Measurements from ENCODE around the gene AKAP11.

Gene AKAP11

GRCh38 chr13:42277618-42278276, 5.8 kb downstream of the AKAP11 start:
- H3K4me1 Mint-ChIP-seq, result peaks cover 58% of the 10 kb centered on the region
- no peaks in the 10 kb centered on the region for H3K9me3 Mint-ChIP-seq
- DNase-seq (ENCODE audit: low spot score in 2 of 2), result no peak
- H3K27me3 Mint-ChIP-seq, result no peaks in the 10 kb centered on the region
- H3K4me3 Mint-ChIP-seq, result peak overlapping the region; percentile 37
- H3K27ac Mint-ChIP-seq (ENCODE audit: low read depth), result peak overlapping the region; percentile 49
- no peak for ATAC-seq (replicated peaks; ENCODE audit: extremely low read depth, poor library complexity, severe bottlenecking)
- H3K36me3 Mint-ChIP-seq (ENCODE audit: insufficient read depth), result peaks cover 10% of the 10 kb centered on the region

- no peak overlapping the region for H3K27ac Mint-ChIP-seq (ENCODE audit: low read depth)
- DNase-seq (ENCODE audit: low spot score in 2 of 2), result no peak
- H3K9me3 Mint-ChIP-seq, result no peaks in the 10 kb centered on the region
- peaks cover 55% of the 10 kb centered on the region for H3K4me1 Mint-ChIP-seq
- H3K4me3 Mint-ChIP-seq, result no peak overlapping the region
- peaks cover 7% of the 10 kb centered on the region for H3K36me3 Mint-ChIP-seq (ENCODE audit: insufficient read depth)
- no peaks in the 10 kb centered on the region for H3K27me3 Mint-ChIP-seq
- ATAC-seq (replicated peaks; ENCODE audit: extremely low read depth, poor library complexity, severe bottlenecking), result no peak
These were observed 7.1 kb downstream of the AKAP11 start for GRCh38 chr13:42279080-42279479.

GRCh38 chr13:42279986-42280385, 8.0 kb downstream of the AKAP11 start:
- Mint-ChIP-seq H3K36me3 (ENCODE audit: insufficient read depth) (peaks cover 7% of the 10 kb centered on the region), H3K27me3 (no peaks in the 10 kb centered on the region), H3K4me1 (peaks cover 49% of the 10 kb centered on the region), H3K9me3 (no peaks in the 10 kb centered on the region), H3K27ac (ENCODE audit: low read depth) (no peak overlapping the region), H3K4me3 (no peak overlapping the region)
- ATAC-seq (replicated peaks; ENCODE audit: extremely low read depth, poor library complexity, severe bottlenecking) (no peak), DNase-seq (ENCODE audit: low spot score in 2 of 2) (no peak)

- H3K27me3 Mint-ChIP-seq, result no peaks in the 10 kb centered on the region
- H3K4me1 Mint-ChIP-seq, result peaks cover 49% of the 10 kb centered on the region
- H3K9me3 Mint-ChIP-seq, result no peaks in the 10 kb centered on the region
- no peak overlapping the region for H3K27ac Mint-ChIP-seq (ENCODE audit: low read depth)
- H3K4me3 Mint-ChIP-seq, result no peak overlapping the region
- peaks cover 8% of the 10 kb centered on the region for H3K36me3 Mint-ChIP-seq (ENCODE audit: insufficient read depth)
- no peak for DNase-seq (ENCODE audit: low spot score in 2 of 2)
- no peak for ATAC-seq (replicated peaks; ENCODE audit: extremely low read depth, poor library complexity, severe bottlenecking)
These were observed 8.6 kb downstream of the AKAP11 start for GRCh38 chr13:42280537-42280936.

- peaks cover 26% of the 10 kb centered on the region for H3K36me3 Mint-ChIP-seq (ENCODE audit: insufficient read depth)
These were observed 11.6 kb downstream of the AKAP11 start for GRCh38 chr13:42283574-42283973.

GRCh38 chr13:42284068-42284467, 12.1 kb downstream of the AKAP11 start:
- Mint-ChIP-seq H3K9me3 (no peaks in the 10 kb centered on the region), H3K36me3 (ENCODE audit: insufficient read depth) (peaks cover 29% of the 10 kb centered on the region), H3K4me3 (no peak overlapping the region)

More at GRCh38 chr13:42283574-42283973, 11.6 kb downstream of the AKAP11 start:
- Mint-ChIP-seq H3K4me1 (peaks cover 39% of the 10 kb centered on the region), H3K4me3 (no peak overlapping the region), H3K27ac (ENCODE audit: low read depth) (no peak overlapping the region), H3K27me3 (no peaks in the 10 kb centered on the region), H3K9me3 (no peaks in the 10 kb centered on the region)
- ATAC-seq (replicated peaks; ENCODE audit: extremely low read depth, poor library complexity, severe bottlenecking) (no peak), DNase-seq (ENCODE audit: low spot score in 2 of 2) (no peak)

GRCh38 chr13:42298392-42298791, 26.4 kb downstream of the AKAP11 start:
- peak overlapping the region; percentile 54 for H3K27ac Mint-ChIP-seq (ENCODE audit: low read depth)
- H3K9me3 Mint-ChIP-seq, result no peaks in the 10 kb centered on the region
- H3K4me3 Mint-ChIP-seq, result no peak overlapping the region

More at GRCh38 chr13:42284068-42284467, 12.1 kb downstream of the AKAP11 start:
- no peak for ATAC-seq (replicated peaks; ENCODE audit: extremely low read depth, poor library complexity, severe bottlenecking)
- peaks cover 44% of the 10 kb centered on the region for H3K4me1 Mint-ChIP-seq
- H3K27me3 Mint-ChIP-seq, result no peaks in the 10 kb centered on the region
- no peak for DNase-seq (ENCODE audit: low spot score in 2 of 2)
- H3K27ac Mint-ChIP-seq (ENCODE audit: low read depth), result no peak overlapping the region

GRCh38 chr13:42305503-42305902, 33.6 kb downstream of the AKAP11 start:
- ATAC-seq (replicated peaks; ENCODE audit: extremely low read depth, poor library complexity, severe bottlenecking) (no peak), DNase-seq (ENCODE audit: low spot score in 2 of 2) (no peak)
- H3K36me3 Mint-ChIP-seq (ENCODE audit: insufficient read depth), result peaks cover 42% of the 10 kb centered on the region
- no peak overlapping the region for H3K4me3 Mint-ChIP-seq
- no peaks in the 10 kb centered on the region for H3K9me3 Mint-ChIP-seq
- no peaks in the 10 kb centered on the region for H3K27me3 Mint-ChIP-seq
- H3K27ac Mint-ChIP-seq (ENCODE audit: low read depth), result no peak overlapping the region
- H3K4me1 Mint-ChIP-seq, result peaks cover 27% of the 10 kb centered on the region

More at GRCh38 chr13:42298392-42298791, 26.4 kb downstream of the AKAP11 start:
- no peaks in the 10 kb centered on the region for H3K27me3 Mint-ChIP-seq
- H3K36me3 Mint-ChIP-seq (ENCODE audit: insufficient read depth), result peaks cover 56% of the 10 kb centered on the region
- ATAC-seq (replicated peaks; ENCODE audit: extremely low read depth, poor library complexity, severe bottlenecking), result no peak
- peaks cover 9% of the 10 kb centered on the region for H3K4me1 Mint-ChIP-seq
- DNase-seq (ENCODE audit: low spot score in 2 of 2), result no peak

- Mint-ChIP-seq H3K27me3 (no peaks in the 10 kb centered on the region), H3K4me1 (peaks cover 35% of the 10 kb centered on the region), H3K36me3 (ENCODE audit: insufficient read depth) (peaks cover 35% of the 10 kb centered on the region), H3K4me3 (no peak overlapping the region), H3K27ac (ENCODE audit: low read depth) (no peak overlapping the region), H3K9me3 (no peaks in the 10 kb centered on the region)
- ATAC-seq (replicated peaks; ENCODE audit: extremely low read depth, poor library complexity, severe bottlenecking), result no peak
- no peak for DNase-seq (ENCODE audit: low spot score in 2 of 2)
These were observed 35.5 kb downstream of the AKAP11 start for GRCh38 chr13:42307461-42307860.

GRCh38 chr13:42312817-42313431, 41.0 kb downstream of the AKAP11 start:
- peaks cover 24% of the 10 kb centered on the region for H3K4me1 Mint-ChIP-seq
- ATAC-seq (replicated peaks; ENCODE audit: extremely low read depth, poor library complexity, severe bottlenecking) (no peak), DNase-seq (ENCODE audit: low spot score in 2 of 2) (no peak)
- H3K4me3 Mint-ChIP-seq, result no peak overlapping the region
- H3K27me3 Mint-ChIP-seq, result no peaks in the 10 kb centered on the region
- no peaks in the 10 kb centered on the region for H3K9me3 Mint-ChIP-seq
- peaks cover 34% of the 10 kb centered on the region for H3K36me3 Mint-ChIP-seq (ENCODE audit: insufficient read depth)
- H3K27ac Mint-ChIP-seq (ENCODE audit: low read depth), result peak overlapping the region; percentile 19

GRCh38 chr13:42318570-42318969, 46.6 kb downstream of the AKAP11 start:
- Mint-ChIP-seq H3K27ac (ENCODE audit: low read depth) (no peak overlapping the region), H3K36me3 (ENCODE audit: insufficient read depth) (peaks cover 23% of the 10 kb centered on the region), H3K27me3 (no peaks in the 10 kb centered on the region), H3K9me3 (no peaks in the 10 kb centered on the region), H3K4me3 (no peak overlapping the region), H3K4me1 (peaks cover 20% of the 10 kb centered on the region)
- ATAC-seq (replicated peaks; ENCODE audit: extremely low read depth, poor library complexity, severe bottlenecking), result no peak
- DNase-seq (ENCODE audit: low spot score in 2 of 2), result no peak

GRCh38 chr13:42320375-42320787, 48.4 kb downstream of the AKAP11 start:
- Mint-ChIP-seq H3K36me3 (ENCODE audit: insufficient read depth) (peaks cover 14% of the 10 kb centered on the region), H3K9me3 (no peaks in the 10 kb centered on the region), H3K27ac (ENCODE audit: low read depth) (peak overlapping the region; percentile 82), H3K4me1 (peaks cover 20% of the 10 kb centered on the region), H3K4me3 (peak overlapping the region; percentile 47), H3K27me3 (no peaks in the 10 kb centered on the region)
- no peak for ATAC-seq (replicated peaks; ENCODE audit: extremely low read depth, poor library complexity, severe bottlenecking)
- no peak for DNase-seq (ENCODE audit: low spot score in 2 of 2)

GRCh38 chr13:42322806-42323205, 50.9 kb downstream of the AKAP11 start:
- no peak for ATAC-seq (replicated peaks; ENCODE audit: extremely low read depth, poor library complexity, severe bottlenecking)
- peaks cover 11% of the 10 kb centered on the region for H3K36me3 Mint-ChIP-seq (ENCODE audit: insufficient read depth)
- H3K4me3 Mint-ChIP-seq, result no peak overlapping the region
- no peak for DNase-seq (ENCODE audit: low spot score in 2 of 2)
- H3K27ac Mint-ChIP-seq (ENCODE audit: low read depth), result no peak overlapping the region
- H3K4me1 Mint-ChIP-seq, result peaks cover 20% of the 10 kb centered on the region
- H3K9me3 Mint-ChIP-seq, result no peaks in the 10 kb centered on the region
- no peaks in the 10 kb centered on the region for H3K27me3 Mint-ChIP-seq

Data from central memory CD8-positive, alpha-beta T cell (primary cell).